ENCODE results near the gene PHPT1. TPM values are rescaled to one million over a fixed set of nuclear protein-coding genes. Genes with fewer than 3 reads are reported as not detected.

PHPT1 gene
- total and polyA plus RNA-seq, 2 of the 8 experiments (the other 6 are each of a cell fraction or from before 2014, with no cell fraction given), result 109 to 226 TPM

GRCh38 chr9:136898483-136899100 lies 49.4 kb downstream of the PHPT1 start:
- Histone ChIP-seq H3K14ac (ENCODE audit: insufficient read length) (no peak overlapping the region), H3K18ac (ENCODE audit: extremely low read depth, low read length) (no peak overlapping the region), H3K9me3 (ENCODE audit: insufficient read depth in 2 of 2, low read depth in 1 of 2, low read length in 1 of 2) (no peaks in the 10 kb centered on the region), H2BK15ac (ENCODE audit: low read length) (no peak overlapping the region), H3K23ac (ENCODE audit: insufficient read length) (no peak overlapping the region), H2BK20ac (ENCODE audit: low read length) (no peak overlapping the region), H3K27me3 (replicated peaks in 1 of 4; ENCODE audit: control insufficient read depth in 3 of 4, extremely low read depth in 1 of 4, insufficient read depth in 3 of 4, low read length in 3 of 4) (no peaks in the 10 kb centered on the region), H4K20me1 (replicated peaks in 1 of 2; ENCODE audit: control insufficient read depth in 1 of 2, insufficient read depth in 2 of 2, low read length in 2 of 2) (peaks cover 5 to 23% of the 10 kb centered on the region in 2 experiments), H3K56ac (replicated peaks; ENCODE audit: insufficient read length, low read depth, low read length) (no peak overlapping the region), H2AFZ (ENCODE audit: low read length) (no peak overlapping the region), H3K4me3 (ENCODE audit: extremely low read depth in 1 of 4, insufficient read depth in 2 of 4, low read depth in 3 of 4, low read length in 4 of 4) (no peak overlapping the region), H2BK12ac (ENCODE audit: low read depth, low read length) (no peak overlapping the region), H3K79me1 (ENCODE audit: low read depth, low read length) (peaks cover 13% of the 10 kb centered on the region), H3K36me3 (ENCODE audit: control insufficient read depth in 2 of 4, insufficient read depth in 4 of 4, low read length in 3 of 4) (peaks cover 7 to 26% (median 23%) of the 10 kb centered on the region in 4 experiments; a peak in 6 of 8 replicates), H4K5ac (ENCODE audit: insufficient read length, low read depth, low read length) (no peak overlapping the region), H2BK120ac (replicated peaks; ENCODE audit: low read depth, low read length) (no peak overlapping the region), H4K91ac (replicated peaks; ENCODE audit: insufficient read length, low read length) (no peak overlapping the region), H3K23me2 (ENCODE audit: low read depth, low read length) (no peaks in the 10 kb centered on the region), H3K4ac (replicated peaks; ENCODE audit: insufficient read length, low read depth, low read length) (no peak overlapping the region), H3K9ac (replicated peaks in 1 of 4; ENCODE audit: extremely low read depth in 1 of 4, low read depth in 3 of 4, low read length in 3 of 4) (no peak overlapping the region), H2AK5ac (ENCODE audit: low read depth, low read length) (no peak overlapping the region), H3K4me2 (ENCODE audit: insufficient read depth in 1 of 2, low read depth in 2 of 2, low read length in 2 of 2) (no peak overlapping the region), H3K79me2 (ENCODE audit: control insufficient read depth in 1 of 2, insufficient read depth in 2 of 2, low read length in 2 of 2) (peaks cover 0 to 32% of the 10 kb centered on the region in 2 experiments; a peak in 2 of 4 replicates), H2BK5ac (ENCODE audit: low read depth, low read length) (no peak overlapping the region), H3K27ac (ENCODE audit: low read depth, low read length) (no peak overlapping the region), H3K4me1 (replicated peaks in 1 of 4; ENCODE audit: control insufficient read depth in 3 of 4, insufficient read depth in 4 of 4, low read length in 3 of 4) (no peaks in the 10 kb centered on the region; a peak in 1 of 7 replicates), H4K8ac (ENCODE audit: extremely low read depth, insufficient read depth, low read length) (no peak overlapping the region)
- ChIA-PET POLR2A (ENCODE audit: partially characterized antibody) (interaction anchor here (0.8 to 2.0 kb wide), 6 partner anchors 11 to 51 kb away, joined by 3 to 10 read pairs (median 6); partner anchors contain the start of genes EDF1 and TRAF2), CTCF (ENCODE audit: partially characterized antibody) (interaction anchor here (0.6 to 1.9 kb wide), 11 partner anchors 16 to 338 kb away, joined by 3 to 7 read pairs (median 4); no protein-coding TSS in a partner anchor)
- WGBS, 2 experiments (ENCODE audit: extremely low coverage in 1 of 2, insufficient coverage in 1 of 2, insufficient read length in 1 of 2, insufficient replicate concordance in 2 of 2, low coverage in 1 of 2, low lambda C conversion rate in 2 of 2, missing lambda C conversion rate in 1 of 2), result 92% methylated on average over 18 of the region's 21 CpGs; no CpG with 5 or more reads in 1 of the 2 experiments
- no peak for DNase-seq (ENCODE audit: low read depth in 1 of 2, low spot score in 2 of 2)
- FAIRE-seq, result no peak
- TF ChIP-seq SRF (IDR thresholded peaks at IDR 0.05; ENCODE audit: low read depth, low read length) (no peak), FOSL1 (IDR thresholded peaks at IDR 0.05; ENCODE audit: insufficient read depth, low read depth, low read length) (no peak), SIX5 (IDR thresholded peaks at IDR 0.05; ENCODE audit: low read depth, low read length) (no peak), HDAC6 (IDR thresholded peaks at IDR 0.05; ENCODE audit: low read depth, low read length) (no peak), TAF7 (optimal IDR thresholded peaks at IDR 0.05; ENCODE audit: borderline replicate concordance, low read depth, low read length) (no peak), MAX (IDR thresholded peaks at IDR 0.05) (no peak), RXRA (IDR thresholded peaks at IDR 0.05; ENCODE audit: insufficient read depth, low read depth, low read length) (no peak), TEAD4 (IDR thresholded peaks at IDR 0.05; ENCODE audit: low read depth, low read length) (no peak), JUN (IDR thresholded peaks at IDR 0.05; ENCODE audit: low read depth, low read length) (no peak), ASH2L (IDR thresholded peaks at IDR 0.05; ENCODE audit: low read length) (no peak), BACH1 (IDR thresholded peaks at IDR 0.05; ENCODE audit: low read length) (no peak), TAF1 (IDR thresholded peaks at IDR 0.05; ENCODE audit: low read depth, low read length) (no peak), SP4 (IDR thresholded peaks at IDR 0.05; ENCODE audit: low read length) (no peak), TCF12 (IDR thresholded peaks at IDR 0.05; ENCODE audit: low read depth, low read length) (no peak), YY1 (IDR thresholded peaks at IDR 0.05; ENCODE audit: low read depth, low read length) (no peak)
